OCI-LY3 (cell line): Measurements from ENCODE around the gene GDF2.

Experiments used
- H2AFZ ChIP-seq: fragments of 200-600, 300-600 bp; shearing (Covaris generic); 2 replicates; pipeline ENCODE4 v1.6.0; 2014; ENCODE audit warnings: antibody characterized with exemption, low read depth, low read length
- H3K27ac ChIP-seq: fragments of 200-600, 300-600 bp; sonication (generic); 2 replicates; pipeline ENCODE4 v1.5.1; 2014; ENCODE audit warnings: mild to moderate bottlenecking, low read length, moderate library complexity, mixed read lengths
- H3K27me3 ChIP-seq: fragments of 200-600, 300-600 bp; sonication (generic); 2 replicates; pipeline ENCODE4 v1.6.1; 2014; ENCODE audit warnings: low read depth, low read length, mixed read lengths
- H3K36me3 ChIP-seq: fragments of 200-600, 300-600 bp; sonication (generic); replicated peaks from 2 replicates; pipeline ENCODE3; 2014; ENCODE audit warnings: low read depth, low read length, mixed read lengths
- H3K4me1 ChIP-seq: fragments of 300-600, 200-600 bp; sonication (generic); 2 replicates; pipeline ENCODE4 v1.6.1; 2014; ENCODE audit warnings: low read length, mixed read lengths
- H3K4me2 ChIP-seq: fragments of 200-600, 300-600 bp; sonication (generic); 2 replicates; pipeline ENCODE4 v1.6.1; 2014; ENCODE audit warnings: low read length, mixed read lengths
- H3K4me3 ChIP-seq: fragments of 300-600, 200-600 bp; sonication (generic); 2 replicates; pipeline ENCODE4 v1.5.1; 2014; ENCODE audit warnings: antibody characterized with exemption, mild to moderate bottlenecking, low read length, moderate library complexity
- H3K79me2 ChIP-seq: fragments of 300-600, 200-600 bp; shearing (Covaris generic); 2 replicates; pipeline ENCODE4 v1.6.1; 2014; ENCODE audit warnings: mild to moderate bottlenecking, low read length, mixed read lengths
- H3K9ac ChIP-seq: fragments of 300-600, 200-600 bp; shearing (Covaris generic); 2 replicates; pipeline ENCODE4 v1.6.0; 2014; ENCODE audit warnings: mild to moderate bottlenecking, low read length, moderate library complexity
- H3K9me3 ChIP-seq: fragments of 200-600, 300-600 bp; shearing (Covaris generic); 2 replicates; pipeline ENCODE4 v1.6.1; 2014; ENCODE audit warnings: low read length, mixed read lengths; ENCODE audit not compliant: insufficient read depth
- H4K20me1 ChIP-seq: fragments of 200-600, 300-600 bp; sonication (generic); 2 replicates; pipeline ENCODE4 v1.6.1; 2016; ENCODE audit warnings: low read length, mixed read lengths; ENCODE audit not compliant: insufficient read depth
- CTCF ChIP-seq: fragments of 200-600, 300-600 bp; sonication (generic); IDR thresholded peaks from 2 replicates; pipeline ENCODE4 v1.5.1; 2014; ENCODE audit warnings: antibody characterized with exemption, low read length, low read depth
- EZH2phosphoT487 ChIP-seq: fragments of 200-600 bp; shearing (Covaris generic); IDR thresholded peaks from 2 replicates; pipeline ENCODE4 v1.6.1; 2018; ENCODE audit warnings: antibody characterized with exemption, mixed run types, low read depth

The GDF2 gene

GRCh38 chr10:47322300-47323061, at the start of gene GDF2:
Gene GDF2, plus strand, starts transcription at chr10:47322454. Its CDS starts 215 bp downstream, at chr10:47322669.
- H2AFZ ChIP-seq: no peak within 1 kb of the TSS
- no peaks in the 10 kb centered on the region for H3K79me2 ChIP-seq
- H3K27me3 ChIP-seq: no peaks in the 10 kb centered on the region
- no peaks in the 10 kb centered on the region for H4K20me1 ChIP-seq
- no peaks in the 10 kb centered on the region for H3K36me3 ChIP-seq
- no peaks in the 10 kb centered on the region for H3K9me3 ChIP-seq
- no peak within 1 kb of the TSS for H3K9ac ChIP-seq
- no peak within 1 kb of the TSS for H3K4me3 ChIP-seq
- H3K4me2 ChIP-seq: no peak within 1 kb of the TSS
- H3K27ac ChIP-seq: no peak within 1 kb of the TSS
- TF ChIP-seq EZH2phosphoT487: no peak
- TF ChIP-seq CTCF: no peak
- H3K4me1 ChIP-seq: no peaks in the 10 kb centered on the region

GRCh38 chr10:47276071-47276470, 46.2 kb upstream of the GDF2 start:
- H3K27ac ChIP-seq: no peak overlapping the region
- H3K4me2 ChIP-seq: no peak overlapping the region
- TF ChIP-seq CTCF: no peak
- TF ChIP-seq EZH2phosphoT487: no peak

GRCh38 chr10:47276576-47277351, 45.5 kb upstream of the GDF2 start:
- no peak overlapping the region for H3K4me3 ChIP-seq
- H3K4me1 ChIP-seq: no peaks in the 10 kb centered on the region
- H3K36me3 ChIP-seq: no peaks in the 10 kb centered on the region
- 0 out of 2 replicates have a peak, but pooled peaks cover 2% of the 10 kb centered on the region for H3K27me3 ChIP-seq
- no peaks in the 10 kb centered on the region for H4K20me1 ChIP-seq
- no peak overlapping the region for H2AFZ ChIP-seq
- TF ChIP-seq CTCF (no peak), EZH2phosphoT487 (no peak)
- no peaks in the 10 kb centered on the region for H3K79me2 ChIP-seq
- no peak overlapping the region for H3K9ac ChIP-seq
- no peak overlapping the region for H3K4me2 ChIP-seq
- no peaks in the 10 kb centered on the region for H3K9me3 ChIP-seq
- no peak overlapping the region for H3K27ac ChIP-seq

More at GRCh38 chr10:47276071-47276470, 46.2 kb upstream of the GDF2 start:
- H3K9me3 ChIP-seq: no peaks in the 10 kb centered on the region
- H3K9ac ChIP-seq: no peak overlapping the region
- no peak overlapping the region; the same call in 1 of the 2 replicates for H2AFZ ChIP-seq
- H3K27me3 ChIP-seq: no peaks in the 10 kb centered on the region
- H3K79me2 ChIP-seq: no peaks in the 10 kb centered on the region
- H4K20me1 ChIP-seq: no peaks in the 10 kb centered on the region
- no peak overlapping the region for H3K4me3 ChIP-seq
- H3K36me3 ChIP-seq: no peaks in the 10 kb centered on the region
- no peaks in the 10 kb centered on the region for H3K4me1 ChIP-seq
